CD14-positive monocyte (primary cell): ENCODE results near the gene VPS52. TPM values are rescaled to one million over a fixed set of nuclear protein-coding genes. Genes with fewer than 3 reads are reported as not detected.

ENCODE experiments used
- DNase-seq, 3 donors: peaks; one replicate each; pipeline ENCODE4 v3.0.0-alpha.2; 2011 to 2022
- H2AFZ ChIP-seq: 2 replicates; pipeline ENCODE4 v1.6.0; 2012; ENCODE audit warnings: mild to moderate bottlenecking, low read depth, low read length, inconsistent platforms; ENCODE audit not compliant: insufficient read depth, poor library complexity, severe bottlenecking
- H3K27ac ChIP-seq, 2 donors: 1 replicate in 1 of 2; 2 replicates in 1 of 2; pipeline ENCODE4 v1.5.1; 2012 to 2013; ENCODE audit warnings: low read length in 2 of 2, control low read depth in 1 of 2, inconsistent platforms in 1 of 2, low read depth in 1 of 2, mild to moderate bottlenecking in 1 of 2
- H3K27me3 ChIP-seq, 2 donors: one replicate each; pipeline versions ENCODE4 v1.6.0 to v1.6.1; 2011 to 2013; ENCODE audit warnings: low read length in 2 of 2; ENCODE audit not compliant: control insufficient read depth in 2 of 2, insufficient read depth in 2 of 2
- H3K36me3 ChIP-seq, 2 donors: replicated peaks in 1 of 2; 1 replicate in 1 of 2; 2 replicates in 1 of 2; pipeline versions ENCODE4 v1.5.1 to v1.6.1; 2012 to 2013; ENCODE audit warnings: low read length in 2 of 2, control low read depth in 1 of 2, inconsistent platforms in 1 of 2, mild to moderate bottlenecking in 1 of 2; ENCODE audit not compliant: insufficient read depth in 2 of 2, control insufficient read depth in 1 of 2
- H3K4me1 ChIP-seq, 2 donors: 1 replicate in 1 of 2; 2 replicates in 1 of 2; pipeline versions ENCODE4 v1.5.1 to v1.6.1; 2012 to 2013; ENCODE audit warnings: low read length in 2 of 2, control low read depth in 1 of 2, inconsistent platforms in 1 of 2, mild to moderate bottlenecking in 1 of 2, moderate library complexity in 1 of 2; ENCODE audit not compliant: insufficient read depth in 2 of 2, control insufficient read depth in 1 of 2
- H3K4me2 ChIP-seq: replicated peaks from 2 replicates; pipeline ENCODE3; 2012; ENCODE audit warnings: low read length, moderate library complexity, mild to moderate bottlenecking; ENCODE audit not compliant: poor library complexity, severe bottlenecking; ENCODE audit errors: extremely low read depth
- H3K4me3 ChIP-seq, 3 experiments: fragments of 200-600 bp in 1 of 3; sonication (generic) in 1 of 3; replicated peaks in 1 of 3; 1 replicate in 2 of 3; 2 replicates in 1 of 3; pipeline ENCODE4 v1.5.1; 2011 to 2013; ENCODE audit warnings: low read length in 3 of 3, mild to moderate bottlenecking in 3 of 3, control low read depth in 2 of 3, low read depth in 2 of 3, inconsistent platforms in 1 of 3, moderate library complexity in 1 of 3
- H3K79me2 ChIP-seq: 2 replicates; pipeline ENCODE4 v1.6.0; 2012; ENCODE audit warnings: mild to moderate bottlenecking, control low read depth, inconsistent platforms, low read length, moderate library complexity; ENCODE audit not compliant: insufficient read depth
- H3K9ac ChIP-seq: 2 replicates; pipeline ENCODE4 v1.6.0; 2017; ENCODE audit warnings: low read length, mild to moderate bottlenecking; ENCODE audit not compliant: insufficient read depth, poor library complexity, severe bottlenecking
- H3K9me3 ChIP-seq, 2 donors: replicated peaks in 1 of 2; 1 replicate in 1 of 2; 2 replicates in 1 of 2; pipeline versions ENCODE4 v1.5.1 to v1.6.1; 2012 to 2013; ENCODE audit warnings: low read length in 2 of 2, control low read depth in 1 of 2; ENCODE audit not compliant: control insufficient read depth in 1 of 2, insufficient read depth in 1 of 2
- H4K20me1 ChIP-seq: 2 replicates; pipeline ENCODE4 v1.6.0; 2012; ENCODE audit warnings: mild to moderate bottlenecking, low read length, control low read depth, moderate library complexity; ENCODE audit not compliant: insufficient read depth
- H3K27ac Mint-ChIP-seq, 7 donors: one replicate each; pipeline ENCODE4 v1.8.0; 2020; ENCODE audit warnings: mild to moderate bottlenecking in 7 of 7, mixed read lengths in 7 of 7, moderate library complexity in 6 of 7, inconsistent platforms in 2 of 7
- H3K27me3 Mint-ChIP-seq, 3 donors: one replicate each; pipeline ENCODE4 v1.8.0; 2021 to 2022; ENCODE audit warnings: low read depth in 3 of 3, mild to moderate bottlenecking in 3 of 3, mixed read lengths in 3 of 3, moderate library complexity in 3 of 3, inconsistent platforms in 1 of 3
- H3K36me3 Mint-ChIP-seq, 2 donors: one replicate each; pipeline ENCODE4 v1.8.0; 2020; ENCODE audit warnings: mixed read lengths in 2 of 2, inconsistent platforms in 1 of 2, mild to moderate bottlenecking in 1 of 2
- H3K4me1 Mint-ChIP-seq: one replicate; pipeline ENCODE4 v1.8.0; 2020; ENCODE audit warnings: mild to moderate bottlenecking, mixed read lengths
- H3K4me3 Mint-ChIP-seq, 2 donors: one replicate each; pipeline ENCODE4 v1.8.0; 2020; ENCODE audit warnings: mild to moderate bottlenecking in 2 of 2, mixed read lengths in 2 of 2, moderate library complexity in 1 of 2
- H3K9me3 Mint-ChIP-seq, 7 donors: one replicate each; pipeline ENCODE4 v1.8.0; 2020 to 2022; ENCODE audit warnings: mixed read lengths in 7 of 7, mild to moderate bottlenecking in 6 of 7, moderate library complexity in 6 of 7, inconsistent platforms in 2 of 7
- CTCF ChIP-seq: fragments of 200-600 bp; IDR thresholded peaks from one replicate; pipeline ENCODE4 v1.8.0; 2022; ENCODE audit warnings: antibody characterized with exemption, mild to moderate bottlenecking
- WGBS: methylation state at CpG from one replicate; pipeline ENCODE4 v1.1.5; 2013; ENCODE audit warnings: missing lambda C conversion rate; ENCODE audit not compliant: insufficient coverage; 5-methylcytosine and 5-hydroxymethylcytosine counted together
- intact Hi-C, 2 donors: fragments of 100-400 bp; cut with micrococcal nuclease; formaldehyde crosslinking; loops; one replicate each; pipeline versions ENCODE4 v1.15.0 to v1.15.1; 2023
- polyA plus RNA-seq, 3 donors: library from polyadenylated mRNA; depleted of rRNA in 1 of 3; unstranded in 2 of 3; stranded (reverse) in 1 of 3; fragments of 300-500 nt in 2 of 3; fragments of >200 nt in 1 of 3; fragmentation: Illumina TruSeq in 2 of 3; gene quantifications; 1 replicate in 2 of 3; 2 replicates in 1 of 3; pipeline ENCODE4 v1.2.3, GENCODE V29; 2012 to 2021

VPS52 gene
- polyA plus RNA-seq, 3 donors = 11.0 to 150 (median 14.5) TPM

- H3K4me1 ChIP-seq = peaks cover 66 to 78% of the 10 kb centered on the region in 2 donors
- peak overlapping the region; percentile 14 for H3K4me2 ChIP-seq
- TF ChIP-seq CTCF = no peak
- peaks cover 37 to 51% of the 10 kb centered on the region in 2 donors for H3K36me3 Mint-ChIP-seq
- H3K27me3 ChIP-seq = no peaks in the 10 kb centered on the region
- peak overlapping the region in 1 of 2 donors; percentile 42 for H3K27ac ChIP-seq
- H4K20me1 ChIP-seq = peaks cover 51% of the 10 kb centered on the region
- H3K27ac Mint-ChIP-seq = peak overlapping the region; percentile 3 to 80 (median 71)
- H3K9me3 ChIP-seq = no peaks in the 10 kb centered on the region
- H3K79me2 ChIP-seq = peaks cover 86% of the 10 kb centered on the region
- no peak overlapping the region for H2AFZ ChIP-seq
- no peak overlapping the region for H3K4me3 Mint-ChIP-seq
- H3K4me3 ChIP-seq = peak overlapping the region in 1 of 3 experiments; percentile 91
- H3K27me3 Mint-ChIP-seq = no peaks in the 10 kb centered on the region
- peak overlapping the region; percentile 5 for H3K9ac ChIP-seq
- peaks cover 38 to 61% of the 10 kb centered on the region in 2 donors for H3K36me3 ChIP-seq
- no peaks in the 10 kb centered on the region for H3K9me3 Mint-ChIP-seq
- intact Hi-C loops = loop anchor here in 1 of 2 donors (2.0 kb wide), 1 partner anchor 15 kb away; the partner anchor contains the start of genes PFDN6 and WDR46
- H3K4me1 Mint-ChIP-seq = peaks cover 69% of the 10 kb centered on the region
- 77% methylated on average over 3 of the region's 14 CpGs for WGBS
- DNase-seq = no peak
Measured at GRCh38 chr6:33273924-33274902, 2.5 kb upstream of the VPS52 start.

GRCh38 chr6:33273129-33273923 is 1.6 kb upstream of the VPS52 start:
- DNase-seq = no peak
- Mint-ChIP-seq H3K27ac (peak overlapping the region in 6 of 7 donors; percentile 98 to 100 (median 100)), H3K36me3 (peaks cover 41 to 50% of the 10 kb centered on the region in 2 donors), H3K4me3 (peak overlapping the region in 1 of 2 donors; percentile 100), H3K4me1 (peaks cover 60% of the 10 kb centered on the region), H3K27me3 (no peaks in the 10 kb centered on the region), H3K9me3 (no peaks in the 10 kb centered on the region)
- WGBS = 100% methylated on average over 1 of the region's 11 CpGs
- H3K9ac ChIP-seq = peak overlapping the region; percentile 89
- H3K4me1 ChIP-seq = peaks cover 57 to 69% of the 10 kb centered on the region in 2 donors
- peak overlapping the region in 1 of 2 donors; percentile 99 for H3K27ac ChIP-seq
- intact Hi-C loops = loop anchor here in 1 of 2 donors (2.0 kb wide), 1 partner anchor 15 kb away; the partner anchor contains the start of genes PFDN6 and WDR46
- no peaks in the 10 kb centered on the region for H3K27me3 ChIP-seq
- H4K20me1 ChIP-seq = peaks cover 42% of the 10 kb centered on the region
- no peak overlapping the region for H2AFZ ChIP-seq
- peak overlapping the region; percentile 79 for H3K4me2 ChIP-seq
- peak overlapping the region in 1 of 3 experiments; percentile 91 for H3K4me3 ChIP-seq
- TF ChIP-seq CTCF = no peak
- no peaks in the 10 kb centered on the region for H3K9me3 ChIP-seq
- H3K36me3 ChIP-seq = peaks cover 37 to 61% of the 10 kb centered on the region in 2 donors
- H3K79me2 ChIP-seq = peaks cover 80% of the 10 kb centered on the region
